IMR-90 (cell line): ENCODE results near the gene NPAS2. TPM values are rescaled to one million over a fixed set of nuclear protein-coding genes. Genes with fewer than 3 reads are reported as not detected.

Source experiments
- ATAC-seq: fragments of 200-7000 bp; cut with Tn5 transposase; 2 replicates; pipeline ENCODE4 v1.9.1; 2020; ENCODE audit warnings: low read depth, mild to moderate bottlenecking, moderate library complexity
- BruUV-seq: library from RNA; stranded (reverse); fragments of 400-500 nt; replicated peaks from 2 replicates; lab custom pipeline; 2021; lab: Mats Ljungman, UMichigan
- CTCF ChIA-PET: fragments of 300-600 bp; formaldehyde crosslinking; extraction: SDS; loops from one replicate; lab custom pipeline; 2021; ENCODE audit warnings: antibody characterized with exemption; lab: Yijun Ruan, JAX
- POLR2A ChIA-PET: fragments of 300-600 bp; sonication (Branson Sonifier 250); formaldehyde crosslinking; loops from one replicate; lab custom pipeline; 2022; ENCODE audit warnings: antibody characterized with exemption; ENCODE audit not compliant: unreplicated experiment; lab: Charles Lee
- DNase-seq: peaks from one replicate; pipeline ENCODE4 v3.0.0; 2013
- H2AFZ ChIP-seq: replicated peaks from 2 replicates; pipeline ENCODE3; 2013; ENCODE audit warnings: low read length, mild to moderate bottlenecking; ENCODE audit not compliant: poor library complexity
- H2AK5ac ChIP-seq: 2 replicates; pipeline ENCODE4 v1.6.1; 2013; ENCODE audit warnings: low read depth, low read length, inconsistent platforms
- H2AK9ac ChIP-seq: replicated peaks from 2 replicates; pipeline ENCODE3; 2013; ENCODE audit warnings: mild to moderate bottlenecking, low read depth, low read length, moderate library complexity; ENCODE audit not compliant: poor library complexity
- H2BK120ac ChIP-seq: 2 replicates; pipeline ENCODE4 v1.6.1; 2013; ENCODE audit warnings: low read depth, low read length, inconsistent platforms
- H2BK15ac ChIP-seq: 3 replicates; pipeline ENCODE4 v1.6.1; 2013; ENCODE audit warnings: low read depth, low read length, inconsistent platforms
- H2BK20ac ChIP-seq: 2 replicates; pipeline ENCODE4 v1.6.1; 2013; ENCODE audit warnings: low read depth, mild to moderate bottlenecking, inconsistent platforms, low read length, moderate library complexity
- H2BK5ac ChIP-seq: 2 replicates; pipeline ENCODE4 v1.6.1; 2013; ENCODE audit warnings: mild to moderate bottlenecking, low read depth, low read length, inconsistent platforms; ENCODE audit not compliant: poor library complexity, severe bottlenecking
- H3K14ac ChIP-seq: replicated peaks from 2 replicates; pipeline ENCODE4 v1.6.1; 2013; ENCODE audit warnings: low read depth, low read length, inconsistent platforms
- H3K18ac ChIP-seq: 2 replicates; pipeline ENCODE4 v1.6.1; 2013; ENCODE audit warnings: low read depth, low read length, control low read depth
- H3K23ac ChIP-seq: 2 replicates; pipeline ENCODE4 v1.6.1; 2013; ENCODE audit warnings: low read depth, low read length, inconsistent platforms
- H3K27ac ChIP-seq: 2 replicates; pipeline ENCODE4 v1.5.1; 2013; ENCODE audit warnings: mild to moderate bottlenecking, control low read depth, low read length; ENCODE audit not compliant: insufficient read depth
- H3K27me3 ChIP-seq: 2 replicates; pipeline ENCODE4 v1.6.1; 2013; ENCODE audit warnings: low read length; ENCODE audit not compliant: control insufficient read depth, insufficient read depth
- H3K36me3 ChIP-seq: 2 replicates; pipeline ENCODE4 v1.6.1; 2013; ENCODE audit warnings: low read length, mixed read lengths; ENCODE audit not compliant: control insufficient read depth, insufficient read depth
- H3K4ac ChIP-seq: 2 replicates; pipeline ENCODE4 v1.6.1; 2013; ENCODE audit warnings: low read depth, low read length, inconsistent platforms
- H3K4me1 ChIP-seq: 2 replicates; pipeline ENCODE4 v1.6.1; 2013; ENCODE audit warnings: low read length, mixed read lengths; ENCODE audit not compliant: control insufficient read depth, insufficient read depth
- H3K4me2 ChIP-seq: 2 replicates; pipeline ENCODE4 v1.6.1; 2013; ENCODE audit warnings: low read depth, mild to moderate bottlenecking, control low read depth, low read length, moderate library complexity
- H3K4me3 ChIP-seq: 2 replicates; pipeline ENCODE4 v1.5.1; 2013; ENCODE audit warnings: low read depth, mild to moderate bottlenecking, control low read depth, low read length, moderate library complexity; ENCODE audit not compliant: insufficient read depth
- H3K56ac ChIP-seq: 2 replicates; pipeline ENCODE4 v1.6.1; 2013; ENCODE audit warnings: low read length, inconsistent platforms; ENCODE audit not compliant: insufficient read depth; ENCODE audit errors: extremely low read depth
- H3K79me1 ChIP-seq, 2 experiments: 2 replicates each; pipeline ENCODE4 v1.6.1; 2013; ENCODE audit warnings: low read length in 2 of 2, inconsistent platforms in 1 of 2, low read depth in 1 of 2
- H3K9ac ChIP-seq: 2 replicates; pipeline ENCODE4 v1.6.1; 2013; ENCODE audit warnings: low read depth, low read length, control low read depth
- H3K9me1 ChIP-seq: 2 replicates; pipeline ENCODE4 v1.6.1; 2013; ENCODE audit warnings: low read length, inconsistent platforms; ENCODE audit not compliant: insufficient read depth
- H3K9me3 ChIP-seq: 2 replicates; pipeline ENCODE4 v1.6.1; 2013; ENCODE audit warnings: low read length; ENCODE audit not compliant: control insufficient read depth, insufficient read depth
- H4K20me1 ChIP-seq: 2 replicates; pipeline ENCODE4 v1.6.1; 2013; ENCODE audit warnings: low read length, inconsistent platforms; ENCODE audit not compliant: insufficient read depth
- H4K5ac ChIP-seq: 2 replicates; pipeline ENCODE4 v1.6.1; 2013; ENCODE audit warnings: mild to moderate bottlenecking, low read depth, low read length, control low read depth
- H4K8ac ChIP-seq, 2 experiments: 2 replicates each; pipeline ENCODE4 v1.6.1; 2013; ENCODE audit warnings: low read depth in 2 of 2, low read length in 2 of 2, control low read depth in 1 of 2, inconsistent platforms in 1 of 2
- H4K91ac ChIP-seq: 2 replicates; pipeline ENCODE4 v1.6.1; 2013; ENCODE audit warnings: low read depth, low read length, inconsistent platforms; ENCODE audit not compliant: insufficient read depth
- CEBPB ChIP-seq: IDR thresholded peaks from 2 replicates; pipeline ENCODE4 v1.6.1; 2012; ENCODE audit warnings: low read depth, low read length, improper control_type of control experiment
- CHD1 ChIP-seq: IDR thresholded peaks from 2 replicates; pipeline ENCODE4 v1.6.1; 2012; ENCODE audit warnings: low read depth, low read length, improper control_type of control experiment
- ELK1 ChIP-seq: fragments of 150-350 bp; IDR thresholded peaks from 2 replicates; pipeline ENCODE4 v1.6.1; 2016; ENCODE audit warnings: low read depth, mild to moderate bottlenecking, low read length, moderate library complexity, borderline replicate concordance
- FOS ChIP-seq: fragments of 150-350 bp; IDR thresholded peaks from 2 replicates; pipeline ENCODE4 v1.6.1; 2016; ENCODE audit warnings: low read depth, low read length
- MAFK ChIP-seq: IDR thresholded peaks from 2 replicates; pipeline ENCODE4 v1.6.1; 2012; ENCODE audit warnings: low read depth, low read length, improper control_type of control experiment
- MAZ ChIP-seq: IDR thresholded peaks from 2 replicates; pipeline ENCODE4 v1.6.1; 2012; ENCODE audit warnings: low read depth, mild to moderate bottlenecking, low read length, improper control_type of control experiment, moderate library complexity, borderline replicate concordance
- MXI1 ChIP-seq: IDR thresholded peaks from 2 replicates; pipeline ENCODE4 v1.6.1; 2012; ENCODE audit warnings: low read depth, mild to moderate bottlenecking, low read length, moderate library complexity, borderline replicate concordance
- NFE2L2 ChIP-seq: fragments of 150-350 bp; IDR thresholded peaks from 2 replicates; pipeline ENCODE4 v1.6.1; 2016; ENCODE audit warnings: low read depth, mild to moderate bottlenecking, low read length
- POLR2A ChIP-seq: IDR thresholded peaks from 2 replicates; pipeline ENCODE4 v1.6.1; 2012; ENCODE audit warnings: mild to moderate bottlenecking, low read depth, low read length
- RCOR1 ChIP-seq: IDR thresholded peaks from 2 replicates; pipeline ENCODE4 v1.6.1; 2012; ENCODE audit warnings: mild to moderate bottlenecking, low read length, improper control_type of control experiment; ENCODE audit not compliant: insufficient replicate concordance
- SMC3 ChIP-seq: fragments of 150-350 bp; IDR thresholded peaks from 2 replicates; pipeline ENCODE4 v1.6.1; 2016; ENCODE audit warnings: low read depth, mild to moderate bottlenecking, antibody characterized with exemption, low read length, moderate library complexity
- WGBS, 2 experiments: methylation state at CpG; one replicate each; pipeline versions ENCODE4 v1.1.5 to v1.1.7; 2013; ENCODE audit warnings: missing lambda C conversion rate in 2 of 2; ENCODE audit not compliant: insufficient read length in 1 of 2; ENCODE audit errors: extremely low coverage in 2 of 2; 5-methylcytosine and 5-hydroxymethylcytosine counted together
- dilution Hi-C: fragments of 300-500 bp; cut with HindIII; formaldehyde crosslinking; loops from one replicate; pipeline ENCODE4 v1.14.3; 2018; ENCODE audit warnings: low sequenced_read_pairs; ENCODE audit not compliant: unreplicated experiment
- in situ Hi-C: fragments of 300-500 bp; cut with MboI; formaldehyde crosslinking; loops from 3 replicates; pipeline ENCODE4 v1.14.3; 2019; ENCODE audit warnings: low sequenced_read_pairs, inconsistent platforms, mixed read lengths
- intact Hi-C: fragments of 100-400 bp; cut with micrococcal nuclease; formaldehyde crosslinking; loops from 2 replicates; pipeline ENCODE4 v1.10.0; 2022
- polyA plus RNA-seq, 3 experiments: library from polyadenylated mRNA; depleted of rRNA; stranded (reverse); fragments of >200 nt; gene quantifications; 2 replicates each; pipeline ENCODE4 v1.2.3, GENCODE V29; 2012; ENCODE audit warnings: low replicate concordance in 1 of 3
- total RNA-seq: library from RNA; depleted of rRNA; stranded (reverse); fragments of >200 nt; gene quantifications from 2 replicates; pipeline ENCODE4 v1.2.3, GENCODE V29; 2012

The NPAS2 gene
- total and polyA plus RNA-seq, 2 of the 4 experiments (the other 2 are of a cell fraction): 5.2 to 14.8 TPM

- ChIA-PET POLR2A (no interaction called here), CTCF (no interaction called here)
- Histone ChIP-seq H4K91ac (no peak overlapping the region), H4K8ac (no peak overlapping the region), H4K5ac (no peak overlapping the region), H4K20me1 (no peaks in the 10 kb centered on the region), H3K56ac (no peak overlapping the region), H3K18ac (no peak overlapping the region), H3K4me1 (no peaks in the 10 kb centered on the region), H3K23ac (no peak overlapping the region), H3K27me3 (no peaks in the 10 kb centered on the region), H3K9ac (no peak overlapping the region), H3K4ac (no peak overlapping the region), H2AFZ (no peak overlapping the region), H2BK5ac (no peak overlapping the region), H2AK9ac (no peak overlapping the region), H2BK15ac (no peak overlapping the region), H3K9me3 (no peaks in the 10 kb centered on the region), H3K4me2 (no peak overlapping the region), H3K9me1 (0 out of 2 replicates have a peak, but pooled peaks cover 3% of the 10 kb centered on the region), H3K14ac (no peak overlapping the region), H3K4me3 (no peak overlapping the region), H3K27ac (no peak overlapping the region), H2AK5ac (no peak overlapping the region), H3K36me3 (peaks cover 11% of the 10 kb centered on the region), H3K79me1 (no peaks in the 10 kb centered on the region), H2BK120ac (no peak overlapping the region), H2BK20ac (no peak overlapping the region)
- intact Hi-C loops: no loop called here
- WGBS, 2 experiments: no CpG with 5 or more reads among the region's 6 CpGs
- no TSS peak for BruUV-seq
- ATAC-seq: no peak
- in situ Hi-C loops: loop anchor here (5.0 kb wide), 2 partner anchors 260 to 385 kb away; no protein-coding TSS in a partner anchor
- TF ChIP-seq RCOR1: no peak
- no peak for TF ChIP-seq ELK1
- TF ChIP-seq CEBPB: no peak
- TF ChIP-seq FOS: no peak
- TF ChIP-seq SMC3: no peak
- no peak for TF ChIP-seq NFE2L2
- no peak for TF ChIP-seq POLR2A
- TF ChIP-seq MXI1: no peak
- TF ChIP-seq CHD1: no peak
- TF ChIP-seq MAFK: no peak
- TF ChIP-seq MAZ: no peak
- dilution Hi-C loops: no loop called here
- no peak for DNase-seq
Observed at GRCh38 chr2:100992262-100992661, 172.3 kb downstream of the NPAS2 start.
